Germinal center (tissue), 1 donor: ENCODE results near the gene ZACN.
"Not testable (repeated sequence)": the region's sequence is repeated elsewhere in the genome, so short reads cannot be mapped to it uniquely, and the experiment has no call there.

ENCODE experiments used
- DNase-seq: peaks from one replicate; pipeline ENCODE4 v3.0.0; 2012; ENCODE audit warnings: mixed read lengths, low spot score

The ZACN gene

DNA sequence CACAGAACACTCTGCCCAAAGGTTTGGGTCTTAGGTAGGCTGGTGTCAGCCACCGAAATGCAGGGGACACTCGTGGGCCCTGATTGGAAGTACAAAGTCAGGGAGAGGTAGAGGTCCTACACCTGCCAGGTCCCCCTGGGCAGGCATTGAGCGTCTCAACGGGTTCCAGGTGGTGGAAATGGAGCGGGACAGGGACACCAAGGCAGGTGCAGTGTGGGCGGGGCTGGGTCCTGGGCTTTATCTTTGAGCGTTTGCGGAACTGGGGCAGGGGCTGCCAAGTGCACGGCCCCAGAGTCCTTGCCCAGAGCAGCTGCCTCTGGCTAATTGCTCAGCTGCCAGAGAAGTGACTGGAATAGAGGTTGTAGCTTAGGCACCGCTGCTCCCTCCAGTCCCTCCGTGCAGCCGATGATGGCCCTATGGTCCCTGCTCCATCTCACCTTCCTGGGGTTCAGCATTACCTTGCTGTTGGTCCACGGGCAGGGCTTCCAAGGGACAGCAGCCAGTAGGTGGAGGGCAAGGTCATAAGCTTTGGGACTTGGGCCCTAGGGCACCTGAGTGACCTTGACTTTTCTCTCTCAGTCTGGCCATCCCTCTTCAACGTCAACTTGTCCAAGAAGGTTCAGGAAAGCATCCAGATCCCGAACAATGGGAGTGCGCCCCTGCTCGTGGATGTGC lies at the start of gene ZACN:
ZACN (plus strand) TSS at position 323 of the 675 bp plus-strand sequence; CDS start at position 406, 83 bp downstream.
- no peak for DNase-seq

DNA sequence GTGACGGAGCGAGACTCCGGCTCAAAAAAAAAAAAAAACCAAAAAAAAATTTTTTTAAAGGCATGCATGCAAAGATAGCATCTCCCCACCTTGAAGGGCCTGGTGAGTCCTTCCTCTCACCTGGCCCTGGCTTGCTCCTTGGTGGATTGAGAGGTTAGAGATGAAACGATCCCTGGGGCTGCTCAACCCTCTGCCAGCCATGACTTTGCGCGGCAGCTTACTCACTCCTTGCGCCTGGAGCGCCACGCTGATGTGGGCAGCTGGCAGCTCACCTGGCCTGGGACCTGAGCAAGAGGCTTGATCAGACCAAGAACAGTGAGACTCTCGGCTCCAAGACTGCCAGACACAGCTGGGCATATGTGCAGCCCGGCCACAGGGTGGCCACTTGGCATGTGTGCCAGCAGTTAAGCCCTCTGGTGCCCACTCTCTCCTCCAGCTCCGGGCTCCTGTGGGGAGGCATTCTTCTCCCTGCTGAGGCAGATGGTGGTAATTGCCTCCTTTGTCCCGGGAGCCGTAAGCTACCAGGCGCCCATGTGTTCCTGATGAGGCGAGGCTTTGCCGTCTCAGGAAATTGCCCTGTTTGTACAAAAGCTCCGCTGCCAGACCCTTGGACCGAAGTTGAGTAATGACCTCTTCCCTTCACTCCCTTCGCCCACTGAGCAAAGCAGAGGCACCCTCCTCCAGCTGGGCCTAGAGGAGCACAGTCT lies 46.8 kb upstream of the ZACN start:
- DNase-seq, result no peak

DNA sequence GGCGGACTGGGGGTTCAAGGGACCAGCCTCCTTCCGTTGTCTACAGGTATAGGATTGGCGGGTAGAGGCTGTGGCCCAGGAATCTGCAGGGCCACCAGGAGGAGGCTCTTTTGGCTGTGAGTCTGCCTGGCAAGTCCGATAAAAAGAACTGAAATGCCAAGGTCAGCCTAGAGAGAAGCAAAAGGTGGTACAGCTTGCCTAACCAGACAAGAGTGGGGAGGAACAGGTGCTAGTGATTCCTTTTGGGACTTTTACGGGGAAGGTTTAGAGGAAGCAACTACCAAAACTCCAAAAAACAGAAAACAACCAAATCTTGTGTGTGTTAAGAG lies 46.2 kb upstream of the ZACN start:
- DNase-seq, result no peak

DNA sequence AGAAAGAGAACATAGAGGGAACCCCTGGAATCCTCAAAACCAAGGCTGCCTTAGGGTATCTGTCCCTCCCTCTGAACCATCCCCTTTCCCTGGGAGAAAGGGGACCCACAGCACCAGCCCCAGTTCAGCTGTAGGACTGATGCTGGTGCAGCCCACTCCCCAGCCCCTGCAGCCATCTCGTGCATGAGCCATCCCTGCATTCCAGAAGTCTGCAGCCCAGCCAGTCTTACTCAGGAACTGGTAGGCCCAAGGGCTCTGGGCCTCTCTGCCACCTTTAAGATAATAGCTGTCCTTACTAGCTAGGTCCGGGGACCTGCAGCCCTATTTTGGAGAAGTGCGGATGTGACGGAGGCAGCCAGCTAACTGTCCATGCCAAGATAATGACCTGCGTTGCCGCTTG lies 45.8 kb upstream of the ZACN start:
- DNase-seq, result no peak

DNA sequence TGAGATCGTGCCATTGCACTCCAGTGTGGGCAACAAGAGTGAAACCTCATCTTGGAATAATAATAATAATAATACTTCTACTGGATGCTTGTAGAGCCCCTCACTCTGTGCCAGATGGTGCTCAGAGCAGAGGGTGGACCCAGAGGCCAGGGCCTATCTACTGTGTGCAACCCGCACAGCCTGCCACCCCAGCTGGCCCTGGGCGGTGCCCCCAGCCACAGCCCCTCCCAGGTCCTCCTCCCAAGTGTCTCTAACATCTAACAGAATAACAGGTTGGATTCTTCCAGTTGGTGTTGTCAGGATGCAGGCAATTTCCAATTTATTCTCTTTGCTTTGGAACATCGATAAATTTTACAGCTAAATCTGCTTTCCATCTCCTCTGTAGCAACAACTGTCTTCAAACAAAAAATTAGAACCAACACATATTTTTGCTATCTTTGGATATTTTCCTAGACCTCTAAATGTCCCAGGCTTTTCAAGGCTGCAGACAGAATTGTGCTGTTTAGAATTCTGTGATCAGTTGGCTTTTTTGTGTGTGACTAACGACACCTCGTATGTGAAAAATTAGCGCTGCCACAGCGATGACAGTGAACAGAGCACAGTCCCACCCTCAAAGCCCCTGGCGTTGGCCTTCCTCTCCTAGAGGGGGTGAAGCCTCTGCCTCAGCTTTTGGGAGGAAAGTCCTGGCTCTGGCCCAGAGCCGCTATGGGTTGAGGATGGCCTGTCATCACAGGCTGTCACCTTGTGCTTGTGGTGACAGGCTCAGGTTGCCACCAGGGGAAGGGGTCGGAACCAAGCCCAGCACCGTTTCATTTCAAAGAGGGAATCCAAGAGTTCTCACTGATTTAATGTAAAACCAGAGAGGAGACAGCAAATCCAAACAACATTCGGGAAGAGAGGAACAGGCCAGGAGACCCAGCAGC lies 44.3 kb upstream of the ZACN start:
- no peak for DNase-seq

DNA sequence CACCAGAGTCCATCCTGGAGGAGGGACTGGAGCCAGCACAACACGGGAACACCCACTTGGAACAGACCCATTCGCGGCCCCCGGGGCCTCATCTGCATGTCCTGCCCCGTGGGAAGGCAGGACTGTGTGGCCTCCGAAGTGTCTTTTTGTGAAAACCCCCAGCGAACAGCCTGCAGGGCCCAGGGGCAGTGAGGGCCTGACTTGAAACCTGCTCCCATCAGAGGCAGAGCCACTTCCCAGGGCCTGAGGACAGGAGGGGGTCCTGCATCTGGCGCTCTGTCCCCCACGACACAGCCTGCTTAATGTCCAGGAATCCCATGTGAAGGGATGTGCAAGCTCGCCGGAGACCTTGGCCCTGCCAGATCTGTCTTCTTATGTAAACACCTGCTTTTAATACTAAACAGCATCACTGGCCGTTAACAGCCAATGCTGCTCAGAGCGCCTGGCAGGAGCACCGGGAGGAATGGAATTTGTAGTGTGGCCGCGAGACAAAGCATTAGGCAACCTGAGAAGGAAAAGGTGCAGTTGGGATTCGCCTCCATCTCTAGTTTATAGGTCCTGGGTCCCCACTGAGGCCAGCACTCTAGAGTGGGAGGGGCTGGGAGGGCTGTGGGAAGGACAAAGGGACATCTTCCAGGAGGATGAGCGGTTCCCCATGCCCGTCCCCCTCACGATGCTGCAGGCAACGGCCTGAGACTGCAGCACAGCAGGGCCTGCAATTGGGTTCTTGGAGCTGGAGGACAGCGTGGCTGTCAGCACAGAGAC lies 42.3 kb upstream of the ZACN start:
- no peak for DNase-seq

DNA sequence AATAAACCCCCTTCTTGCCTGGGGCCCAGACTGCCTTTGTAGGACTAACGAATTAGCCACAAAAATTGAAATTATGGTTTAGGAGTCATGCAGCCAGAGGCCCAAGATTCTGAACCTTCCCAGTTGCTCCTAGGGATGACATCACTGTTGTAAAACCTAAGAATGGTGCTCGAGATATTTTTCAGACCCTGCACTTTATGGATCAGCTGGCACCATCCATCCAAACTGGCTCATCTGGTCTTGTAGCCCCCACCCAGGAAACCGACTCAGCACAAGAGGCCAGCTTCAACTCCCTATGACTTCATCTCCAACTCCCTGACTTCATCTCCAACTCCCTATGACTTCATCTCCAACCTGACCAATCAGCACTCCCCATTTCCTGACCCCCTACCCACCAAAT lies 40.9 kb upstream of the ZACN start:
- no peak for DNase-seq

DNA sequence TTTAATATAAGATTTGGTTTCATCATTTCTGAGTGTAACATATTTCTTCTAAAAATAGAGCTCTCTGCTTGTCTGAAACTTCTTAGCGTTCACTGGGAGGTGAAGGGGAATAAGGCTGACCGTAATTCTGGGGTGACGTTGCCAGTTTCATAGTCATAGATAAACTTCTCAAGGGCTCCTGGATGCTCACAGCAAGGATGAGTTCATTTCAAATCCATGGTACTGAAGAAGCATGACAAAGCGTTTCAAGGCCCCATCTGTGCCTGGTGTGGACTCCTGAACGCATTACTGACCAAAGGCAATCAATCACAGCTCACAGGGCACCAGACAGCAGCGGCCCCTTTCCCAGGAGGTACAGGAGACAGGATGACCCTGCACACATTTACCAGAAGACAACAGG lies 39.9 kb upstream of the ZACN start:
- no peak for DNase-seq

DNA sequence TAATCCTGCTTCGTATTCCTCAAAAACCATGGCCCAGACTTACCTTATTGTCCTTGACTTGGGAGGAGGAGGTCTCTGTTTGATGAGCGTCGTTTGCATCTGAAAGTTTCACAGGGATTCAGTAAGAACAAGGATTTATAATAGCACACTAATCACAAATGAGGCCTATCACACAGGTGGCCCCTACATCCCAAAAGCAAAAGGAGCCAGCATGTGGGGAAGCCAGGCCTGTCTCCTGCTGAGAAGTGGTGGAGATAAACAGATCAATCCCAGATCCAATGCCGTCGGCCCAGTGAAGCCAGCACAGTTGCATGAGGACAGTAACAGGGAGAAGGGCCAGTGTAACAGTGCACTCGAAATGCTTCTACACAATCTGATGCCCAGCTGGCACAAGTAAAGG lies 38.6 kb upstream of the ZACN start:
- DNase-seq, result no peak

DNA sequence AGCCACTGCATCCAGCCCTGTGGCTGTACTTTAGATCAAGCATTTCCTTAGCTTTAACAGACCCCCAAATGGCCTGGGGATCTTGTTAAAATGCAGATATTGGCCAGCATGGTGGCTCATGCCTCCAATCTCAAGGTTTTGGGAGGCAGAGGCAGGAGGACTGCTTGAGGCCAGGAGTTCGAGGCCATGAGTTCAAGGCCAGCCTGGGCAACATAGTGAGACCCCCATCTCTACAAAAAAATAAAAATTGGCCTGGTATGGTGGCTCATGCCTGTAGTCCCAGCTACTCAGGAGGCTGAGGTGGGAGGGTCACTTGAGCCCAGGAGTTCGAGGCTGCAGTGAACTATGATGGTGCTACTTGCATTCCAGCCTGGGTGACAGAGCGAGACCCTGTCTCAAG lies 36.1 kb upstream of the ZACN start:
- DNase-seq, result not testable (repeated sequence)

DNA sequence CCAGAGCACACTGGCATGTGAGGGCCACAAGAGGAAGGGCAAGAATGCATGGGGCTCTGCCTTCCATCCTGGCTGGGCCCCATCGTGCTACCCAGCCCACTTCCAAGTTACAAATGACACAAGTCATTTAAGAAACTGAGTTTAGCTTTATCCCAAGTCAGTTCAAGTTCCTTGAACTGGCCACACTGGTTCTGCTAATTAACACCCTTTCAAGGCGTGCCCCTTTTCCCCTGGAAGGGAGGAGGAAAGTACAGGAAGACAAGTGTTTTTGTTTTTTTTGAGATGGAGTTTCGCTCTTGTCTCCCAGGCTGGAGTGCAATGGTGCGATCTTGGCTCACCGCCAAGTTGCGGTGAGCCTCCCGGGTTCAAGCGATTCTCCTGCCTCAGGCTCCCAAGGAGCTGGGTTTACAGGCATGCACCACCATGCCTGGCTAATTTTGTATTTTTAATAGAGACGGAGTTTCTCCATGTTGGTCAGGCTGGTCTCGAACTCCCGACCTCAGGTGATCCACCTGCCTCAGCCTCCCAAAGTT lies 34.4 kb upstream of the ZACN start:
- not testable (repeated sequence) for DNase-seq

DNA sequence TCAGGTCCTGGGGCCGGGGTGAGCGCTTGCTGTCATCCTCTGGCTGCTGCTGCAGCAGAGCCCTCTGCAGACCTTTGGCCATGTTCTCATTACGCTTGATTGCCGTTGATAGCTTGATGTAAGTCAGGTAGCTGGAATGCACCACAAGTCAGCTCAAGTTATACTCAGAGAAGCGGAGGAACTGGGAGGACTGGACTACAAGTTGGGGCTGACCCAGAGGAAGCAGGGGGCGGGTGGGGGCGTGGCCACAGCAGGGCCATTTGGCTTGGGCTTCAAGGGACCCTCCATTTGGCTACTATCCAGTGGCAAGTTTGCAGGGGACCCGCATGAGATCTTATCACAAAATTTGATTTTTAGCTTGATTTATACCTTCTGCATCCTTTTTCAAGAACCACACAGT lies 32.9 kb upstream of the ZACN start:
- no peak for DNase-seq

DNA sequence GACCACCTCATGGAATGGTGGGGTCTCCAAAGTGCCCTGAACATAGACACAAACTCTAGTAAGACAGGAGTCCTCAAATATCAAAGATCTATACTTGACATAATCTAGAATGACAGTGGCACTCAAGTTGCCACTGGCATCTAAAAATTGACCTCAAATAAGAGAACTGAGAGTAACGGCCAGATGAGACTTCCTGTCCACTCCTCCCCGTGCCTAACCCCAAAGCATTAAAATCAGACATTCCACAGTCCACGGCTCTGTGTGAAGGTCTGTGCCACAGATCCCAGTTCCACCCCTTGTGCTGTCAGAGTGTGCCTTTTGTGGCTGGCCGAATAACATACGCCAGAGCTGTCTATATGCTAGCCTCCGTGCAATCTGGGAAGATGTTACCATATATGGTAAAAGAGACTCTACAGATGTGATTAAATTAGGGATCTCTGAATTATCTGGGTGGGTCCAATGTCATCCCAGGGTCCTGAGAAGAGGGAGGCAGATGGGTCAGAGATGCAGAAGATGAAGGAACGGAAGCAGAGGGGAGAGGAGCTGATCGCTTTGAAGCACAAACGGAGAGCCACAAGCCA lies 30.9 kb upstream of the ZACN start:
- DNase-seq, result no peak

DNA sequence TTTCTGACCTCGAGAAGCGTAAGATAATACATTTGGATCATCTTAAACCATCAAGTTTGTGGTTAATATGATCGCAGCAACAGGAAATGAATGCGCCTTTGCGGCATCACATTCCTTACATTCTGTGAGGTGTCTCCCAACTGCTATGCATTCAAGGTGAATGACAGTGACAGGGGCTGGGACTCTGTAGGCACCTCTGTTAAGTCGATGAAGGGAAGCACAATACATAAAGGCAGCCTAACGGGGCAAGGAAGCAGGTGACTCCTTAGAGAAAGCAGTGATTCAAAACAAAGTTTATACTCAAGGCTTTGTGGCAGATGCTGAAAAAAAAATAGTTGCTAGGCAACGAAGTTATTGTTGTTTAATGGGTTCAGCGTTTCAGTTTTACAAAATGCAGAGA lies 30.3 kb upstream of the ZACN start:
- no peak for DNase-seq

DNA sequence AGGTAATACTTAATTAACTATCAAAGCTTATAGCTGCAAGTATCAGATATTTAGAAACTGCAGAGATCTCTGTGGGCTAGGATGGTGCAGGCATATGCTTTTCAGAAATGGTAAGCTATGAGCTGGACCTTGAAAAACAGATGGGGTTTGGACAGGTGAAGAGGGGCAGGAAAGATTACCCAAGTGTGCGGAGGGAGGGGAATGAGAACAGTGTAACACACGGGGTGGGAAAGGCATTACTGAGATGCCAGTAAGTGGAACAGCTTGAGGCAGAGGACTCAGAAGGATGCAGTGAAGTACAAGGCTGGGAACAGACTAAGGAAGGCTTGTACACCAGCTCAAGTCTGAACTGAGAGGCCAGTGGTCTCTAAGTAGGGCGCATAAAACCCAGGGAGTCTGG lies 29.7 kb upstream of the ZACN start:
- no peak for DNase-seq

DNA sequence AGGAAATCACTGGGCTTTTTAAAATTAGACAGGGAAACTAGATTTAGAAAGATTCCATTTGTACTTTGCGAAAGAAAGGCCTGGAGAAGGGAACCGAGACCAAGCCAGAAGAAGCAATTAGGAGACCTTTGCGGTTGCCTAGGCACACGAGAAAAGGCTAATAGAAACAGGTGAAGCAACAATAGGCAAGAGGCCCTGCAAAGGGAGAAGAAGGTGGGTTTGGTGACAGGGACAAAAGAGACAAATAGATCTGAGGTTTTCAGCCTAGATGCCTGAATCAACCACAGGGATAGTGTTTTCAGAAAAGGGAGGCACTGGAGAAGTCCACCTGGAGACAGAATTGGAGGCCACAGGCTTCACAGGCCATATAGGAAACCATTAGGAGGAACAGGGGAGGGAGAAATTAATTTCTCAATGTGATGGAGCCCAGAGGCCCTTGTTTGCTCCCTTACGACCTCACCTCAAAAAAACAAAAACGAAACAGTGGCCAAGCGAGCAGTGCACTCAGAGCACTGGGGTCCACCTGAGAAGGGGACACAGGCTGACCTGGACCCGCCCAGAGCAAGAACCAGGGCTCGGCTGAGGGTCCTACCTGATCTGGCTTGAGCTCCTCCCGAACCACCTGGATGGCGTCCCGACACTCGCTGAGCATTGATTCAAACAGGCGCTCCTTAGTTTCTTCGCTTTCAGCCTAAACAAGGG lies 29.0 kb upstream of the ZACN start:
- no peak for DNase-seq

DNA sequence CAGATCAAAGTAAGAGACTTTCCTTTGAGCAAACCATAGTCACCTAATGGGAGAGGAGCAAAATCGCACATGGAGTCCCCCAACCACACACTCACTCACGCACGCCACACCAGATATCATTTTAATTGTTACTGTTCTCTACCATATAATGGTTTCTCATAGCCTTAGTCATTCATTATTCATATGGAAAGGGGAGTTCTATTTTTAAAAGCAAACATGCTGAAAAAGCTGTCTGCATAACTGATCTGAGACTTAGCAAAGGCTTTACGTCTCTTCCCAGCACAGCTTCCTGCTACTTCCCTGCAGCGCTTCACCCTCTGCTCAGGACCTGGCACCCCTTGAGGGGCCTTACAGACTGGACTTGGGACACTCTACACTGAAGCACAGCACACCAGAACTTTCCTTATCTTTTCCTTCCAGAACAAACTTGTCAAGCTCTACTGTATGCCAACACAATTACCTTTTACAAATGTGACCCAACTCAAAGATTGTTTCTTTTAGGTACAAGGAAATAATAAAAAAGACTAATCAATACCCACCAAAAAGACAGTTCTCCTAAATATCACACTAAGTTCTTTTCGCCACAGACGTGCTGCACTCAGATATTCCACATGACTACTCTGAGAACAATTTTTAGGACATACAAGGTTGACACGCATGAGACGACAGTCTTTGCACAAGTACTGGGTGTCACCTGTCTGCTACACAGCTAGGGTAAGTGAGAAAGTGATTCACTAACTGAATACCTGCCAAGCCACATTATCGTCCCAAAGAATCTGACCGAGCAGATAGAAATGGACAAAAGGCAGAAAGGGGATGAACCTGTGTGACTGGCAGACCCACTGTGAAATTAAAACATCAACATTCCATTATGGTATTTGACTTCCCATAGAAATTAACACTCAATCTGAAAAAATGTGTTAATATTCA lies 28.2 kb upstream of the ZACN start:
- DNase-seq, result no peak

DNA sequence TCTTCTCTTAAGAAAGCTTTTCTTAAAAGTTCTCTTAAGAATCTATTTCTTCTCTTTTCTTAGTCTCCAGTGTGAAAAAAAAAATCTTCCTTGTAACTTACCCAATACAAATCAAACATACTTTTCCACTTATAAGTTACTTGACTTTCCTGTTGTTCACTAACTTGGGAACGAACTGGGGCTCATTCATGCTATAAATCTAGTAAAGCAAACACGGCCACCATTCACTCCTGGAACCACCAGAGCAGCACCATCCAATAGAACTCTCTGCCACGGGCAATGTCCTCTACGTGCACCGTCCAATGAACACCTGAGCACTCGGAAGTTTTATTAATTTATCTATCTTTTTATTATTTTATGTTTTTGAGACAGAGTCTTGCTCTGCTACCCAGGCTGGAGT lies 27.4 kb upstream of the ZACN start:
- DNase-seq, result no peak

DNA sequence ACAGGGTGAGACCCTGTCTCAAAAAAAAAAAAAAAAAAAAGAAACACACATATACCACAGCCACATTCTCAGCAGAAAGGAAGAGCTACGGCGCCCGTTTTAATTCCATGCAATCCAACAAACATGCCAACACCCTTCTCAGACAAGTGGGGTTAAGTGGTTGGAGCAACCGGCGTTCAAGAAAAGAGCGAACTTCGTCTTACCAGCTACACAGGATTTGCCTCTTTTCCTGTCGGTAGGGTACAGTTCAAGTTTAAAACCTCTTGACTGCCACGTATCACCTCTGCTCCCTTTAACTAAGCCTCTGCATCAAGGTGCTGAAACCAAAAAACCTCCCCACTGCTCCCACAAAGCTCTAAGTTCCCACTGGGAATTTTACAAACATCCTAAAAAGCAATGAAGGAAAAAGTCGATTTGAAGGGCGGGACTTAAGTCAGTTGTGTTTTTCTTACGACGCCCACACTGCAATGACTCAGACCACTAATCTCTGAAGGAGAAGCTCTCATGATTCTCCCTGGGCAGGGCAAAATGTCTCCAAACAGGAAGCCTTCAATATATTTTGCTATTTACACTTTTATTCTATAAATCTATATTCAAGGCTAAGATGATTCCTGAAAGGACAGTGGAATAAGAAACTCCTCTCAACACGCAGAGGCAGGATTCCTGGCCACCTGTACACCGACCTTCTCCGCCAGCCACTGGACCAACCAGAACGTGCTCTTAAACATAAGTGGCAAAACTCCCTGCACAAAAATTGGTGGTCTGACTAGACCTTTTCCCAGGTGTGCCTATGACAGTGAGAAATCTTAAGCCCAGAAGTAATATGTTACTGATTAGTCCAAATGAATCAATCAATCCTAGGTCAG lies 25.5 kb upstream of the ZACN start:
- DNase-seq, result no peak
